ENCODE results near the gene BIVM. TPM values are rescaled to one million over a fixed set of nuclear protein-coding genes. Genes with fewer than 3 reads are reported as not detected.
A peak's percentile ranks its signal among the peaks of the same experiment; 100 is the strongest.

Gene BIVM
- total RNA-seq, 1 donor from 2014 or later: 13.3 TPM

- Histone ChIP-seq H2AFZ (ENCODE audit: low read depth, low read length) (no peak overlapping the region), H3K4me3 (ENCODE audit: insufficient read depth, low read depth, low read length) (no peak overlapping the region), H3K27me3 (ENCODE audit: insufficient read depth, low read length) (no peaks in the 10 kb centered on the region), H3K4me1 (ENCODE audit: insufficient read depth, low read length) (peaks cover 9% of the 10 kb centered on the region), H3K4me2 (ENCODE audit: low read length) (no peak overlapping the region), H3K9ac (ENCODE audit: low read length) (no peak overlapping the region), H4K20me1 (ENCODE audit: insufficient read depth, low read length) (peaks cover 3% of the 10 kb centered on the region), H3K27ac (ENCODE audit: low read depth, low read length) (no peak overlapping the region), H3K9me3 (ENCODE audit: insufficient read depth, low read depth, low read length) (no peaks in the 10 kb centered on the region), H3K36me3 (ENCODE audit: insufficient read depth, low read length) (no peaks in the 10 kb centered on the region), H3K79me2 (ENCODE audit: insufficient read depth, low read length) (peaks cover 59% of the 10 kb centered on the region)
- FAIRE-seq: no peak
- H3K27ac Mint-ChIP-seq (ENCODE audit: unreplicated experiment): no peak overlapping the region
- H3K4me1 Mint-ChIP-seq (ENCODE audit: low read depth, unreplicated experiment): peaks cover 38% of the 10 kb centered on the region
- no peak for DNase-seq (ENCODE audit: low read depth)
- no peak overlapping the region for H3K4me3 Mint-ChIP-seq (ENCODE audit: unreplicated experiment)
- TF ChIP-seq CTCF (IDR thresholded peaks at IDR 0.05; ENCODE audit: insufficient read depth, low read depth, low read length) (no peak), EZH2 (IDR thresholded peaks at IDR 0.05; ENCODE audit: insufficient read depth, low read length) (no peak)
- no peaks in the 10 kb centered on the region for H3K9me3 Mint-ChIP-seq (ENCODE audit: unreplicated experiment)
- no peaks in the 10 kb centered on the region for H3K27me3 Mint-ChIP-seq (ENCODE audit: low read depth, unreplicated experiment)
- H3K36me3 Mint-ChIP-seq (ENCODE audit: low read depth, unreplicated experiment): peaks cover 14% of the 10 kb centered on the region
Observed at GRCh38 chr13:102815788-102816187, 16.9 kb downstream of the BIVM start.

DNA sequence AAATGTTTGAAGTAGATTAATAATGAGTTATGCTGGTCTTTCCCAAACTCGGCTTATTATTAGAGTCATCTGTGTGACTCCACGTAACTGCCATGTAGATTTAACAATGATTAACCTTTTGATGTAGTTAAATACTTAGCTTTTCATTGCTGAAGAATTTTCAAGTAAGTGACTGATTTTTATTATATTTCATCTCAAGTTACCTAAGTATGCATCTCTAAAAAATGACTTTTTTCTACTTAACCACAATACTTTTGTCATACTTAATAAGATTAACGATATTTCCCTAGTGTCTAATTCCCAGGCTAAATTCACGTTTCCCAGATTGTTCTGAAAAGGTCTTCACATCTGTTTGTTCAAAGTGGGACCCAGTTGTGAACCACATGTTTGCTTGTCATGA, 17.8 kb downstream of the BIVM start:
- no peak overlapping the region for H3K27ac ChIP-seq (ENCODE audit: low read depth, low read length)
- no peak overlapping the region for H3K27ac Mint-ChIP-seq (ENCODE audit: unreplicated experiment)
- no peak overlapping the region for H3K4me3 ChIP-seq (ENCODE audit: insufficient read depth, low read depth, low read length)
- H3K79me2 ChIP-seq (ENCODE audit: insufficient read depth, low read length): peaks cover 51% of the 10 kb centered on the region
- no peak overlapping the region for H3K9ac ChIP-seq (ENCODE audit: low read length)
- peaks cover 3% of the 10 kb centered on the region for H4K20me1 ChIP-seq (ENCODE audit: insufficient read depth, low read length)
- no peaks in the 10 kb centered on the region for H3K9me3 ChIP-seq (ENCODE audit: insufficient read depth, low read depth, low read length)
- H3K9me3 Mint-ChIP-seq (ENCODE audit: unreplicated experiment): no peaks in the 10 kb centered on the region
- H3K4me3 Mint-ChIP-seq (ENCODE audit: unreplicated experiment): no peak overlapping the region
- no peak overlapping the region for H3K4me2 ChIP-seq (ENCODE audit: low read length)
- no peak for TF ChIP-seq CTCF (IDR thresholded peaks at IDR 0.05; ENCODE audit: insufficient read depth, low read depth, low read length)
- TF ChIP-seq EZH2 (IDR thresholded peaks at IDR 0.05; ENCODE audit: insufficient read depth, low read length): no peak
- no peak for FAIRE-seq
- peaks cover 9% of the 10 kb centered on the region for H3K4me1 ChIP-seq (ENCODE audit: insufficient read depth, low read length)
- H3K27me3 ChIP-seq (ENCODE audit: insufficient read depth, low read length): no peaks in the 10 kb centered on the region
- H2AFZ ChIP-seq (ENCODE audit: low read depth, low read length): no peak overlapping the region
- H3K4me1 Mint-ChIP-seq (ENCODE audit: low read depth, unreplicated experiment): peaks cover 38% of the 10 kb centered on the region
- no peaks in the 10 kb centered on the region for H3K27me3 Mint-ChIP-seq (ENCODE audit: low read depth, unreplicated experiment)
- peaks cover 1% of the 10 kb centered on the region for H3K36me3 ChIP-seq (ENCODE audit: insufficient read depth, low read length)
- DNase-seq (ENCODE audit: low read depth): no peak
- peaks cover 8% of the 10 kb centered on the region for H3K36me3 Mint-ChIP-seq (ENCODE audit: low read depth, unreplicated experiment)

GRCh38 chr13:102817241-102817640, 18.3 kb downstream of the BIVM start:
- DNase-seq (ENCODE audit: low read depth): no peak
- no peak overlapping the region for H2AFZ ChIP-seq (ENCODE audit: low read depth, low read length)
- no peak overlapping the region for H3K9ac ChIP-seq (ENCODE audit: low read length)
- no peaks in the 10 kb centered on the region for H3K9me3 ChIP-seq (ENCODE audit: insufficient read depth, low read depth, low read length)
- peaks cover 7% of the 10 kb centered on the region for H3K36me3 ChIP-seq (ENCODE audit: insufficient read depth, low read length)
- H3K4me2 ChIP-seq (ENCODE audit: low read length): no peak overlapping the region
- H3K27ac ChIP-seq (ENCODE audit: low read depth, low read length): no peak overlapping the region
- TF ChIP-seq EZH2 (IDR thresholded peaks at IDR 0.05; ENCODE audit: insufficient read depth, low read length): no peak
- no peak for TF ChIP-seq CTCF (IDR thresholded peaks at IDR 0.05; ENCODE audit: insufficient read depth, low read depth, low read length)
- Mint-ChIP-seq H3K36me3 (ENCODE audit: low read depth, unreplicated experiment) (peaks cover 4% of the 10 kb centered on the region), H3K9me3 (ENCODE audit: unreplicated experiment) (no peaks in the 10 kb centered on the region), H3K27ac (ENCODE audit: unreplicated experiment) (peak overlapping the region; percentile 47), H3K27me3 (ENCODE audit: low read depth, unreplicated experiment) (no peaks in the 10 kb centered on the region), H3K4me3 (ENCODE audit: unreplicated experiment) (no peak overlapping the region), H3K4me1 (ENCODE audit: low read depth, unreplicated experiment) (peaks cover 33% of the 10 kb centered on the region)
- peaks cover 9% of the 10 kb centered on the region for H3K4me1 ChIP-seq (ENCODE audit: insufficient read depth, low read length)
- FAIRE-seq: peak; percentile 43
- H3K79me2 ChIP-seq (ENCODE audit: insufficient read depth, low read length): peaks cover 46% of the 10 kb centered on the region
- H3K4me3 ChIP-seq (ENCODE audit: insufficient read depth, low read depth, low read length): no peak overlapping the region
- no peaks in the 10 kb centered on the region for H3K27me3 ChIP-seq (ENCODE audit: insufficient read depth, low read length)
- H4K20me1 ChIP-seq (ENCODE audit: insufficient read depth, low read length): peaks cover 3% of the 10 kb centered on the region
